Measurements from ENCODE around the gene DLG2.
"Not testable (repeated sequence)": the region's sequence is repeated elsewhere in the genome, so short reads cannot be mapped to it uniquely, and the experiment has no call there.

The DLG2 gene

GRCh38 chr11:84857746-84858145 is 769.4 kb downstream of the DLG2 start:
- DNase-seq (ENCODE audit: low read depth in 2 of 3, low spot score in 1 of 3): no peak

GRCh38 chr11:84855508-84856245 is 771.5 kb downstream of the DLG2 start:
- DNase-seq (ENCODE audit: low read depth in 2 of 3, low spot score in 1 of 3): no peak

DNA sequence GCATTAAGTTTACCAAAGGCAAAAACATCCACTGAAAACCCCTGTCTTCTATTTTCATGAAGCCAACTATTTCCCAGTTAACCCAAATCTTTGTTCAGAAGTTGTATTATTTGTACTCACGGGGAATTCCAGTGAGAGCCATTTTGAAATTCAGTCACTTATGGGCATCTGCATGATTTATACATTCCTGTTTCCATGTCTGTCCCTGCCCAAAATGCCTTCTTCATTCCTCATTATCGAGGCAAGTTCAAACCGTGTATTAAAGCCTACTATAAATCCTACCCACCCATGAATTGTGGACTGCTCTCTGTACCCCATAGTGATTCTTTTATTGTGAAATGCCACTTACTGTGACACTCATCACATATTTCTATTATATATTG is 772.7 kb downstream of the DLG2 start:
- no peak for DNase-seq (ENCODE audit: low read depth in 2 of 3, low spot score in 1 of 3)

DNA sequence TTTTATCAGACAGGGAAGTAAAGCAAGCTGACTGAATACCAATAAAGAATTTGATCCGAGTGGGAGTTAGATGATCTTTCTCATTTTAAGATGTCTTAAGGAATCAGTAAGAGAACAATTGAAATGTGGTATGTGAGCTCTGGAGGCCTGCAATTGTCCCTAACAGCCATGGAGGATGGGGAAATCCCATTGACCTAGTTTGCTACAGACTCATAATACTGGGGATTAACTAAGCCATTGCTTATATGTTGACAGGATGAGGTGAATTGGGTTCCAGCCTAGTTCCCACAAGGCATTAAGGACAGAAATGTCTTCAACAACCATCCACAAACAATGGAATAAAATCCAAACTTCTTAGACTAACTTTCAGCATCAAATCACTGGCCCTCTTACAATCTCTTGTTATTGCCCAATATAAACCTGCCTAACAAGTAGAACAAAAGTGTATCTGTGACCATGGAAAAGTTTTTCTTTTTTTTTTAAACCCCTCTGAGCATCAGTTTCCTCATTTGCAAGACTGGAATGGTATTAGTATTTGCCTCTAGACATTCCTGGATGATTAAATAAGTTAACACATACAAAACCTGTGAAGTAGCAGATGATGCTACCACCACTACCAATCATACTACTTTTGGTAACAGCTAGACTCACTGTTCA is 773.2 kb downstream of the DLG2 start:
- no peak for DNase-seq (ENCODE audit: low read depth in 2 of 3, low spot score in 1 of 3)

DNA sequence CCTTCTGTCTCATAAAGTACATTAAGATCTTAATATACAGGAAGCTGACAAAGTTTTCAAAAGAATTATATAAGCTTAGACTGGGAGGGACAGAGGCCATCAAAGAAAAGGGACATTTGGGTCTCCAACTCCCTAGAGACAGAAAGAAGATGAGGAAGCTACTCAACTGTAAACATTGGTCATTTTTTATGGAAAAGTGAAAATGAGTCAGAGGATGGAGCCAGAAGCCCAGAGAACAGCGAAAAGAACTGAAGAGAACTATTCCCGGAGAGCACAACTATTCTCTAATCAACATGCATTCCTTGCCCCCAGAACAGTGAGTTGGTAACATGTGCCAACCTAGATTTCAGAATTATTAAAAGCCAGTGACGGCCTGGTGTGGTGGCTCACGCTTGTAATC is 779.3 kb downstream of the DLG2 start:
- DNase-seq (ENCODE audit: low read depth in 2 of 3, low spot score in 1 of 3): no peak

DNA sequence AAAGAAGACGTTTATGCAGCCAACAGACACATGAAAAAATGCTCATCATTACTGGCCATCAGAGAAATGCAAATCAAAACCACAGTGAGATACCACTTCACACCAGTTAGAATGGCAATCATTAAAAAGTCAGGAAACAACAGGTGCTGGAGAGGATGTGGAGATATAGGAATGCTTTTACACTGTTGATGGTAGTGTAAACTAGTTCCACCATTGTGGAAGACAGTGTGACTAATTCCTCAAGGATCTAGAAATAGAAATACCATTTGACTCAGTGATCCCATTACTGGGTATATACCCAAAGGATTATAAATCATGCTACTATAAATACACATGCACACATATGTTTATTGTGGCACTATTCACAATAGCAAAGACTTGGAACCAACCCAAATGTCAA is 786.9 kb downstream of the DLG2 start:
- DNase-seq (ENCODE audit: low read depth in 2 of 3, low spot score in 1 of 3): not testable (repeated sequence)

GRCh38 chr11:84837402-84838069 is 789.6 kb downstream of the DLG2 start:
- no peak for DNase-seq (ENCODE audit: low read depth in 2 of 3, low spot score in 1 of 3)

- no peak for DNase-seq (ENCODE audit: low read depth in 2 of 3, low spot score in 1 of 3)
These were observed 790.8 kb downstream of the DLG2 start for GRCh38 chr11:84836371-84836770.

GRCh38 chr11:84833488-84834088 is 793.6 kb downstream of the DLG2 start:
- no peak for DNase-seq (ENCODE audit: low read depth in 2 of 3, low spot score in 1 of 3)

DNA sequence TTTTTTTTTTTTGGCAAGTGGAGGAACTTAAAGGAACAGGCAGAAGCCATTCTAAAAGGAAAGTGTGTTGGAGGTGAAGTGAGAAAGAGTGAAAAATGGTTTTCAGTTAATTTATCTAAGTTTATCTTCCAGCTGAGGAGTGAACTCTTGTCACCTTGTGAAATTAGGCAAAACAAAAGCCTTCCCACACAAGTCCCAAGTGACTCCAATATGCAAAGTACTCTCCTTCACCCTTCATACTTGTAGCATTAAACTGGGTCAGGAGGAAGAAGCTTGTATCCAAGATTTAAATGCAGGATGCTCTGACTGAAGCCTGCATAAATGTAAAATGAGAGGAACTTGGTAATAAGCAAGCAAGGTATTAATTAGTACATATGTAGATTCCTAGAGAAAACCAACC is 796.8 kb downstream of the DLG2 start:
- no peak for DNase-seq (ENCODE audit: low read depth in 2 of 3, low spot score in 1 of 3)

DNA sequence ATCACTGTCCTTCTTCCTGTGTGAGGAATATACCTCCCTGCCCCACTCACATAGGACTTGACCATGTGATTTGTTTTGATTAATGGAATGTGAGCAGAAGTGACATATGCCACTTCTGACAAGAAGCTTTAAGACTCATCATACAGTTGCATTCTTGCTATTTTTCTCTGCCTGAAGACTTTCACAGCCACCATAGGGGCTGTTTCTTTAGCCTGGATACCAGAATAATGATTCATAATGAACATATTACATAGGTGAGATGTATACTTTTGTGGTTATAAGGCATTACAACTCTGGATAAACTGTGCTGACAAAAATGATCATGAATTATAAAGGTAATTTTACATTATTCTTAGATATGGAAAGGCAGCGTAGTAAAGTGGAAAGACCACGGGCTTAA is 798.0 kb downstream of the DLG2 start:
- no peak for DNase-seq (ENCODE audit: low read depth in 2 of 3, low spot score in 1 of 3)

GRCh38 chr11:84828616-84829015 is 798.5 kb downstream of the DLG2 start:
- no peak for DNase-seq (ENCODE audit: low read depth in 2 of 3, low spot score in 1 of 3)

DNA sequence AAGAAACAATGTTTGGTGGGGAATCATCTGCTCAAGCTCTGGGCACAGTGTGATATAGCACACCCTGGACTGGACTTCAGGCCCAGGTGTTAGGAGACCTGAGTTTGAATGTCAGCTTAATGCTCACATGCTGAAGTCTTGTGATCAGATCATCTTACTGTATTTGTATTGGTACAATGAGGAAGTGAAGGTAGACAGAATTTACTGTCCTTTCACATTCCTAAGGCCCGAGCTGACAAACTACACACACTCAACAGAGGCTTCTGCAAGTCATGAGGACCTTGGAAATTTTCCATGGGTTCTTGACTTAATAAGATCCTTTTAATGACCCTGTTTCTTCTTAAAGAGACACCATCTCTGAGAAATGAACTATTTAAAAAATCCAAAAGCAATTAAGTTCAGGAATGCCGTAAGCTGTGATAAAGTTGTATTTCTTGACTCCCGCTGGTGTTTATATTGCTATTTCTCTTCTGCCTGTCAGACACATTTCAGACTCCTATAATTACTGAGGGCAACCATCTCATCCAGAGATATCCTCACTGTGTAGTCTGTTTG is 802.0 kb downstream of the DLG2 start:
- no peak for DNase-seq (ENCODE audit: low read depth in 2 of 3, low spot score in 1 of 3)

GRCh38 chr11:84824624-84825023 is 802.5 kb downstream of the DLG2 start:
- DNase-seq (ENCODE audit: low read depth in 2 of 3, low spot score in 1 of 3): no peak

DNA sequence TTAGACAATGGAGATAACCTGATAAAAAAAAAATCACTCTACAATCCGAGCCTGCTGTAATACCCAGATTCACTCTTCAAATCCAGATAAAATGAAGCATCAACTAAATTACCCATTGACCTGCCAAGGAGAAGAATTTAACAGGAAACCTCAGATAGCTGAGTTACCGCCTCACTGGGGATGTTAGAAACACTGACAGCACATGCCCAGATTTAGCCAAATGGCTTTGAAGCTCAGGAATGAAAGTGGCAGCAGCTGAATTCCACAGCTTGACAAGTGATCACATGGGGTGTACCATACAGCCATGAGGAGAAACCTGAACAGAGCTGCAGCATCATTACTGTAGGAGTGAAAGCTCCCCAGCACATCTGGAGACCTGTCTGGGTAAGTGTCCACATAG is 807.6 kb downstream of the DLG2 start:
- no peak for DNase-seq (ENCODE audit: low read depth in 2 of 3, low spot score in 1 of 3)

- no peak for DNase-seq (ENCODE audit: low read depth in 2 of 3, low spot score in 1 of 3)
These were observed 808.0 kb downstream of the DLG2 start for GRCh38 chr11:84819128-84819527.

DNA sequence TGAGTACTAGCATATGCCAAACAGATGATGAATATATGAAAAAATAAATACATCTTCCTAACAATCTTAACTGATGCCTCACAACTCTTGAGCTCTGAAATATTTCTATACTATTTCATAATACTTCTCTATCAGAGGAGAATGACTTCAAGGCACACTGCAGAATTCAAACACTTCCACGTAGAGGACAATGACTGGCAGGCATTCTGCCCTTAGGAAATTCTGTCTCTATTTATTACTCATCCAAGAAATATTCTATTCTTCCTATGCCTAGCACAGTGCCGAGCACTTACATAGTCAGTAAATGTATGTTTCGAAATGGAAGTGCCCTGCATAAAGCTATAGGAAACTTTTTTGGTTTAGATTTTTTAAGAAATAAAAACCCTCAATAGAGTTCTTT is 809.1 kb downstream of the DLG2 start:
- DNase-seq (ENCODE audit: low read depth in 2 of 3, low spot score in 1 of 3): no peak

- no peak for DNase-seq (ENCODE audit: low read depth in 2 of 3, low spot score in 1 of 3)
These were observed 814.6 kb downstream of the DLG2 start for GRCh38 chr11:84812471-84812969.

DNA sequence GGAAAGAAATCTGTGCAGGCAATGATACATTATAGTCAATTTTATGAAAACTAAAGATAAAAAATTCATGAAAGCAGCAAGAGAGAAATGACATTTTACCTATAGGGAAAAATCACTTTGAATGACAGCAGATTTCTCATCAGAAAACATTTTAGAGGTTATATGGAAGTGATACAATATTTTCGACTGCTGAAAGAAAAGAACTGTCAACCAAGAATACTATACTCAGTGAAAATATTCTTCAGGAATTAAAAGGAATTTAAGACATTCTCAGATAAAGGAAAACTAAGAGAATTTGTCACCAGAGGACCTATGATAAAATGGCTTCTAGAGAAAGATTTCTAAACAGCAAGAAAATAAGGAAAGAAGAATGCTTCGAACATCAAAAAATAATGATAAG is 820.8 kb downstream of the DLG2 start:
- no peak for DNase-seq (ENCODE audit: low read depth in 2 of 3, low spot score in 1 of 3)

DNA sequence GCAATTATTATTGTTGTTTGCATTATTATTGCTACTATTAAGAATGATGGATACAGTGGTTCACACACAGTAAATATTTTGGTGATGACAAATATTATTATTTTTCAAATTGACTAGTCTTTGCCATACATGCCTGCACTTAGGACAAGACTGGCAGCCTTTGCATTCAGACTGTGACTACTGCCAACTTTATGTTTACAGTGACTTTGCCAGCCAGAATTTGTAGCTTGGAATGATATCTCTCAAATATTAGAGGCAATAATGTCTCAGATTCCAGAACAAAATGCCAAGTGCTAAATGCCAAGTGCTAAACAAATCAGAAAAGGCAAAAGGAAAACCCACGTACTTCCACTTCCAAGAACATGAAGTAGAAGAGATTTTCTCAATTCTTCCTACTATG is 823.1 kb downstream of the DLG2 start:
- DNase-seq (ENCODE audit: low read depth in 2 of 3, low spot score in 1 of 3): no peak

DNA sequence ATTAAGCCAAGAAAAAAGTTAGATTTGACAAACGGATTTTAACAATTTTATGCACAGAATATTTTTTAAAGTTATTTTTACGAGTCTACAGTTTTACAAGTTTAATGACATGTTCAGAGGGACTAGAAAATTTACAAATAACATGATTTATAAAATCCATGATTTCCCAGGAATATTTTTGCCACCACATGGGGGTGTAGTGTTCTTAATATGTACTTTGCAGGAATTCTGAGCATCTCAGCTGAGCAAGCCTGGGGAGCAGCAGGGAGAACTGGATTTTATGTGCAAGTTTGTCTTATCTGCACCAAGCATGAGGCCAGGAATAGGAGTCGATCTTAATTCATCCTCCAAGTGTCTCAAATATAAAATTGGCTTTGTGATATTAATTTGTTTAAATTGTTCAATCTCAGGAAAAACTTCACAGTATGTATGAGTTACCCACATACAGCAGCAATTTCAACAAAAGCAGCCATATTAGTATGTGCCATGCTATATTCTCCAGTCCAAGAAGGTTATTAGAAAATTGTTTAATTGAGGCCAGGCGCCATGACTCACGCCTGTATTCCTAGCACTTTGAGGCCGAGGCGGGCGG is 826.3 kb downstream of the DLG2 start:
- no peak for DNase-seq (ENCODE audit: low read depth in 2 of 3, low spot score in 1 of 3)

Measured in stimulated activated CD4-positive, alpha-beta T cell treated with anti-CD3 and anti-CD28 coated beads, Interleukin-12 subunit alpha, Interleukin-12 subunit beta, amount 100 ng/mL, for 48 hours (primary cell).